ENCODE results near the gene C19orf47. TPM values are rescaled to one million over a fixed set of nuclear protein-coding genes. Genes with fewer than 3 reads are reported as not detected.

The C19orf47 gene
- total RNA-seq, 4 donors from 2014 or later, result 14.8 to 34.9 (median 16.3) TPM

GRCh38 chr19:40271706-40272105 lies 76.5 kb downstream of the C19orf47 start:
- H3K4me3 ChIP-seq, result no peak overlapping the region
- peaks cover 28% of the 10 kb centered on the region for H3K4me1 ChIP-seq
- H3K27ac ChIP-seq, result no peak overlapping the region
- WGBS, result 78% methylated on average over 4 of the region's 4 CpGs
- no peaks in the 10 kb centered on the region for H3K27me3 ChIP-seq
- H3K36me3 ChIP-seq, result peaks cover 8% of the 10 kb centered on the region
- no peak for DNase-seq (ENCODE audit: low spot score in 2 of 2)
- TF ChIP-seq, protein P1, sequence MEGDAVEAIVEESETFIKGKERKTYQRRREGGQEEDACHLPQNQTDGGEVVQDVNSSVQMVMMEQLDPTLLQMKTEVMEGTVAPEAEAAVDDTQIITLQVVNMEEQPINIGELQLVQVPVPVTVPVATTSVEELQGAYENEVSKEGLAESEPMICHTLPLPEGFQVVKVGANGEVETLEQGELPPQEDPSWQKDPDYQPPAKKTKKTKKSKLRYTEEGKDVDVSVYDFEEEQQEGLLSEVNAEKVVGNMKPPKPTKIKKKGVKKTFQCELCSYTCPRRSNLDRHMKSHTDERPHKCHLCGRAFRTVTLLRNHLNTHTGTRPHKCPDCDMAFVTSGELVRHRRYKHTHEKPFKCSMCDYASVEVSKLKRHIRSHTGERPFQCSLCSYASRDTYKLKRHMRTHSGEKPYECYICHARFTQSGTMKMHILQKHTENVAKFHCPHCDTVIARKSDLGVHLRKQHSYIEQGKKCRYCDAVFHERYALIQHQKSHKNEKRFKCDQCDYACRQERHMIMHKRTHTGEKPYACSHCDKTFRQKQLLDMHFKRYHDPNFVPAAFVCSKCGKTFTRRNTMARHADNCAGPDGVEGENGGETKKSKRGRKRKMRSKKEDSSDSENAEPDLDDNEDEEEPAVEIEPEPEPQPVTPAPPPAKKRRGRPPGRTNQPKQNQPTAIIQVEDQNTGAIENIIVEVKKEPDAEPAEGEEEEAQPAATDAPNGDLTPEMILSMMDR (IDR thresholded peaks at IDR 0.05), result no peak
- TF ChIP-seq POLR2A (IDR thresholded peaks at IDR 0.05) (no peak), EP300 (IDR thresholded peaks at IDR 0.05) (no peak), POLR2AphosphoS5 (IDR thresholded peaks at IDR 0.05) (no peak)
- H3K9me3 ChIP-seq, result no peaks in the 10 kb centered on the region

DNA sequence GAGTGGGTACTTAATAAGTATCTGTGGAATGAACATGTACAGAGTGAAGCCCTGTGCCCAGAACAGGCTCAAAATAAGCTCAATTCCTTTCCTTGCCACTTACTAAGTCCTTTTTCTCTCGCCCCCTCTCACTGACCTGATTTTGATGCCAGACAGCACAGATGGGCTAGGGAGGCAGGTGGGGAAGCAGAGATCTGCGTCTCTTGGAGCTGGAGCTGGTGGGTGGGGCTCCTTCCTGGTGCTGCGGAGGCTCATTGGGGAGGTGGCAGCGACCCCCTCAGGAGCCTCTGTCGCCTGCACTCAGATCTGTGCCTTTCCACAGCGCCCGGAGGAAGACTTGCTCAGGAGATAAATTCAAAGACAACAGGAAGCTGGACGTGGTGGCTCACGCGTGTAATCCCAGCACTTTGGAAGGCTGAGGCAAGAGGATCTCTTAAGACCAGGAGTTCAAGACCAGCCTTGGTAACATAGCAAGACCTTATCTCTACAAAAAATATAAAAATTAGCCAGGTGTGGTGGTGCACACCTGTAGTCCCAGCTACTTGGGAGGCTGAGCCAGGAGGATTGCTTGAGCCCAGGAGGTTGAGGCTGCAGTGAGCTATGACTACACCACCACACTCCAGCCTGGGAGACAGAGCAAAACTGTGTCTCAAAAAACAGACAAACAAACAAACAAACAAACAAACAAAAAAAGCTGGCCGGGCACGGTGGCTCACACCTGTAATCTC lies 77.7 kb downstream of the C19orf47 start:
- H3K9me3 ChIP-seq, result no peaks in the 10 kb centered on the region
- WGBS, result 81% methylated on average over 12 of the region's 12 CpGs
- TF ChIP-seq, protein P1 (IDR thresholded peaks at IDR 0.05), result no peak
- TF ChIP-seq EP300 (IDR thresholded peaks at IDR 0.05) (no peak), POLR2AphosphoS5 (IDR thresholded peaks at IDR 0.05) (no peak), POLR2A (IDR thresholded peaks at IDR 0.05) (no peak)
- H3K4me3 ChIP-seq, result no peak overlapping the region
- H3K36me3 ChIP-seq, result peaks cover 8% of the 10 kb centered on the region
- DNase-seq (ENCODE audit: low spot score in 2 of 2), result no peak
- peaks cover 32% of the 10 kb centered on the region for H3K4me1 ChIP-seq
- no peaks in the 10 kb centered on the region for H3K27me3 ChIP-seq
- no peak overlapping the region for H3K27ac ChIP-seq

Other genes starting within 250 kb of the C19orf47 start
- gene MAP3K10, start 157.0 kb downstream of the C19orf47 start, total RNA-seq, result 10 to 100 TPM; 11.0 to 20.4 (median 17.1) TPM
- not detected for gene TTC9B, start 130.0 kb downstream of the C19orf47 start, total RNA-seq
- gene CCNP, start 121.7 kb downstream of the C19orf47 start, total RNA-seq, result under 1 TPM in 1 of 4 donors, not detected in 3; 0.26 TPM
- 100 to 1,000 TPM in 2 of 4 donors, 10 to 100 TPM in 2; 76.4 to 146 (median 92.3) TPM for gene AKT2, start 63.1 kb downstream of the C19orf47 start, total RNA-seq
- 100 to 1,000 TPM; 173 to 231 (median 202) TPM for gene PLD3, start 298 bp upstream of the C19orf47 start, total RNA-seq
- gene HIPK4, start 41.8 kb upstream of the C19orf47 start, total RNA-seq, result under 1 TPM in 3 of 4 donors, not detected in 1; 0.21 to 0.47 (median 0.42) TPM
- 1 to 10 TPM; 4.1 to 7.3 (median 4.8) TPM for gene PRX, start 65.0 kb upstream of the C19orf47 start, total RNA-seq
- gene SERTAD1, start 77.6 kb upstream of the C19orf47 start, total RNA-seq, result 10 to 100 TPM in 3 of 4 donors, 1 to 10 TPM in 1; 8.5 to 33.9 (median 20.6) TPM
- gene SERTAD3, start 95.9 kb upstream of the C19orf47 start, total RNA-seq, result 10 to 100 TPM; 16.4 to 29.8 (median 19.1) TPM
- gene BLVRB, start 117.3 kb upstream of the C19orf47 start, total RNA-seq, result 100 to 1,000 TPM; 117 to 172 (median 142) TPM
- 1 to 10 TPM in 1 of 4 donors, under 1 TPM in 3; 0.30 to 1.2 (median 0.71) TPM for gene SPTBN4, start 118.6 kb upstream of the C19orf47 start, total RNA-seq
- 10 to 100 TPM; 42.2 to 58.3 (median 51.1) TPM for gene SHKBP1, start 228.5 kb upstream of the C19orf47 start, total RNA-seq

Data from suprapubic skin (tissue), 4 donors.